22Rv1 (cell line): ENCODE data around the gene EFCAB12.

Experiments used
- CTCF ChIP-seq: fragments of 450-650 bp; IDR thresholded peaks from 2 replicates; pipeline ENCODE4 v1.5.1; 2017; ENCODE audit warnings: mild to moderate bottlenecking
- ZFX ChIP-seq: fragments of 450-650 bp; IDR thresholded peaks from 2 replicates; pipeline ENCODE4 v1.6.1; 2017; ENCODE audit warnings: antibody characterized with exemption, borderline replicate concordance

- TF ChIP-seq CTCF, result no peak
- TF ChIP-seq ZFX, result no peak
Observed at GRCh38 chr3:129441782-129442181, 13.3 kb upstream of the EFCAB12 start.
